HG02970 (cell line): ENCODE results near the gene TLR9.
"Not testable (repeated sequence)": the region's sequence is repeated elsewhere in the genome, so short reads cannot be mapped to it uniquely, and the experiment has no call there.

Experiments used
- ATAC-seq: cut with Tn5 transposase; IDR thresholded peaks from one replicate; pipeline ENCODE4 v1.9.1; 2021; ENCODE audit warnings: mild to moderate bottlenecking, moderate library complexity, moderate number of reproducible peaks; ENCODE audit not compliant: unreplicated experiment, low FRiP score

The TLR9 gene

GRCh38 chr3:52197499-52197841 lies 28.0 kb downstream of the TLR9 start:
- no peak for ATAC-seq

- ATAC-seq, result no peak
These were observed 28.5 kb downstream of the TLR9 start for GRCh38 chr3:52196977-52197376.

DNA sequence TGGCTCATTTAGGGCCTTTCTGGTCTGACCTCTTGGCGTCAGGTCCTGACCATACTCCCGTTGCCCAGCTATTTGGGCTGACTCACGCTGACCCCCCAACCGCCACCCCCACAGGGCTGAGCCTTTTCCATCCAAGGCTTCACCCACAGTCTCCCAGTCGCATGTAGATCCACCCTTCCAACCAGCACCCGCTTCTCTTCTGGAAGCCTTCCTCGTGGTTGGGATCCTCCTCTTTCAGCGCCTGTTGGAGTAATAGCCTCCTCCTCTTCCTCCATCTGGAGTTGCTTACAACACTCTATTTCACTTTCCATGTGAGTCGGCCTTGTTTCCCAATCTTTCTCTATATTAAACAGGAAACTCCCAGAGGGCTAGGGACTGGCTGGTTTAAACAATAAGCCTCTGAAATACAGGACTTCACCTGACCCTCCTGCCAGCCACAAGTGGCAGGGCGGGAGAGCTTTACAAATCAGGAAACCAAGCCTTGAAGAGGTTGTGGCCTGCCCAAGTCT lies 29.6 kb downstream of the TLR9 start:
- no peak for ATAC-seq

DNA sequence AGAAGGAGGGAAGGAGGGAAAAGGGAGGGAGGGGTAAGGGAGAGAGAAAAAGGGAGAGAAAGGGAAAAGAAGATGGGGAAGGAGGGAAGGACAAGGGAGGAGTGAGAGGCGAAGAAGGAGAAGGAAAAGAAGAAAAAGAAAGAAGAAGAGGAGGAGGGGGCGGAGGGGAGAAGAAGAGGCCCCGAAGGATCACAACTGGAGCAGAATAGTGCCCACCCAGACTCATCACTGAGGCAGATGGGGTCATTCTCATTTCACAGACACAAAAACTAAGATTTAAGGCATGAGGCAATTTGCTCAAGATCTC lies 30.2 kb downstream of the TLR9 start:
- ATAC-seq, result no peak

- no peak for ATAC-seq
These were observed 30.8 kb downstream of the TLR9 start for GRCh38 chr3:52194485-52195290.

- ATAC-seq, result no peak
These were observed 32.4 kb downstream of the TLR9 start for GRCh38 chr3:52193065-52193464.

- no peak for ATAC-seq
These were observed 33.8 kb downstream of the TLR9 start for GRCh38 chr3:52191663-52192062.

DNA sequence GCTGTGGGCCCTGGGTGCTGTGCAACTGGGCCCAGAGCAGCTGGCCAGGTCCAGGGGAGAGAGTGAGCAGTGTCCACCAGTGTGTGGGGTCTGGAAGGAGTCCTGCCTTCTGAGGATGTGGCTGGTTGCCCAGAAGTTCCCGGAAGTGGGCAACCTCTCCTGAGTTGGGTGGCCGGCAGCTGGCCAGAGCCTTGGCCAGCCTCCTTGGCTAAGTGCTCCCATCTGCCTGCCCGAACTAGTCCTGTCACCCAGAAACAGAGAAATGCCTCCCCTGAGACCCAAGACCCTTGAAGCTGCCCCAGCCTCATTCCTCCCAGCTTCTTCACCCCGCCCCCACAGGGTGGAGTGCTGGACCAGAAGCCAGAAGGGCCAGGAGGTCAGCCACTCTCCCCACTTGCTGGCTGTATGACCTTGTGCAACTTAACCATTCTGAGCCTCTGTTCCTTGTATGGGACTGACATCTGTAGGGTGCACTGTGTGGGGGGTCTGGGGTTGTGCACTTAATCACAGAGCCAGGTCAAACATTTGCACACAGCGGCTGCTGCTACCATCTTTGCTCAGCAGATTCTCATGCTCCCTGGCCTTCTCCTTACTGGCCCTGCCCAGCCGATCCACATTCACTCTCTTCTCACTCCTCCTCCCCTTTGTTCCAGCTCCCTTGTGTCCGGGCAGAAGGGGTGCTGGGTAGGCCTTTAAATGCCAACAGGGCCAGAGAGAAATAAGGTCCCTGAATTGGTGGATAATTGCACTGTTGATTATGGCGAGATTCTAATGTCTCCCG lies 35.0 kb downstream of the TLR9 start:
- ATAC-seq, result no peak

GRCh38 chr3:52188556-52188955 lies 36.9 kb downstream of the TLR9 start:
- ATAC-seq, result no peak

DNA sequence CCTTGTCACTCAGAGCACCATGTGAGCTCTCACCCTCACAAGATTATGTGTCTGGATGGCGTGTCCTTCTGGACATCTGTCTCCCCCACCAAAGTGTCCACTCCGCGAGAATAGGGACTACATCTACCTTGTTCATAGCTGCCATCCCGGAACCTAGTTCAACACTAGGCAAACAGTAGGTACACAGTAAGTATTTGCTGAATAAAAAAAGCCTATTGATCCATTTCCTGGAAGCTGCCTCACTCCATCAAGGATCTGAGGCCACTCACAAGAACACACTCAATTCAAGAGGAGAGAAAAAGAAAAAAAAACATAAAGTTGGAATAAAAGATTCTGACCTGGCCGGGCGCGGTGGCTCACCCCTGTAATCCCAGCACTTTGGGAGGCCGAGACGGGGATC lies 38.7 kb downstream of the TLR9 start:
- no peak for ATAC-seq

DNA sequence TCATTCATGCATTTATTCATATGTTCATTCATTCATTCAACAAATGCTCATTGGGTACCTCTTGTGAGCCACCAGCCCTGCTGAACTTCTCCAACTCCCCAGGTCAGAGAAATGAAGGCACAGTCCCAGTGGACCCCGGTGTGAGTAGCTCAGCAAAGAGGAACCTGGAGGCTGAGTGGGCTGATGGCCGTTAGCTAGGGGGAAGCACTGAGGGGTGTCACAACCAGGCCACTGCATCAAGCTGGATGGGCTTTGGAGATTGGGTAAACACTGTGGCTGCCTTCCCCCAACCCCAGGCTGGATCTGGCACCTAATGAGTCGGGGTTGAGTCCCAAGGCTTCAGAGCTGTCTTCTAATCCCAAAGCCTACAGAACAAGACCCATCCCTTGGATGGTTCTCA lies 39.6 kb downstream of the TLR9 start:
- ATAC-seq, result no peak

DNA sequence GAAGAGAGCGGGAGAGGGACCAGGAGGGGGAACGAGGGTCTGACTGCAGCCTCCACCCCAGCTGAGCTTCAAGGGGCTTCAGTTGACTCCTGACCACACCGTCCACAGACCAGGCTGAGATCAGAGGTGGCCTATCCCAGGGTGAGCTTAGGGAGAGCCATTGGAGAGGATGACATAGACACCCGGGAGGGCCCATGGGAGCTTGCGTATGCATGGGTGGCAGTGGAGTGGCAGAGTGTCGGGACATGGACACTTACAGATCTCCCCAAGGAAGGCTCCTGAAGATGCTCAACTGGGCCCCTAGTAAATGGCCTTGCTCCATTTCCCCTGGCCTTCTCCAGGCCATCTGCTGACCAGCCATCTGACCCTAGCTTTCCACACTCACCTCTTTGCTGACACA lies 40.1 kb downstream of the TLR9 start:
- ATAC-seq, result no peak

DNA sequence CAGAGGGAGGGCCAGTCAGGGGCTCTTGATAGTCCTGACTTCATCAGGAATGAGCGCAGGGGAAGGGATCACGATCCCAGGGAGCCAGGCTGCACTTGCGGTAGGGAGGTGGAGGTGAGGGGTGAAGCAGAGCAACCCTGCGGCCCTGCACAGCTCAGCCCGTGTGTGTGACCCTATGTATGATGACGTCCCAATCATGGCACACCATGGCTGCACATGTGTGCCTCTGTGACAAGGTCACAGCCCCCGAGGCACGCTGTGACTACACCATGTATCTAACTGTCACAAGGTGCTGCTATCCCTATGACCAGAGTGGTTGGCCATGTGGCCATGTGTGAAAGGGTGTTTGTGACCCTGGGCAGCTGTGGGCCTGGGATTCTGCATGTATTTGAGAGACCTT lies 40.8 kb downstream of the TLR9 start:
- ATAC-seq, result no peak

GRCh38 chr3:52183786-52184445 lies 41.5 kb downstream of the TLR9 start:
- ATAC-seq, result no peak

DNA sequence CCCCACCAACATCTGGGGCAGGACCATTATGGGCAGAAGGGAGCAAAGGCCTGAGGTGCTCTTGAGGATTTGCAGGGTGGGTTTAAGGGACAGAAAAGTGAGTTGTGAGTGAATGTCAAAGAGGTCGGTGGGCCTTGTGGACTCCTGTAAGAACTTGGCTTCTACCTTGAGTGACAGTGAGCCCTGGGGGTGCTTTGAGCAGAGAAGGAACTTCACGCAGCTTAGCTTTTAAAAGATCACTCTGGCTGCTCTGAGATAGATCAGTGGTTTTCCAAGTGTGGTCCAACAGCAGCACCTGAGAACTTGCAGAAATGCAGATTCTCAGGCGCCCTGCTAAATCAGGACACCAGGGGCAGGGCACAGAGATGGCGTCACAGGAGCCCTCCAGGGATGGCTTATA lies 42.8 kb downstream of the TLR9 start:
- no peak for ATAC-seq

- ATAC-seq, result no peak
These were observed 43.2 kb downstream of the TLR9 start for GRCh38 chr3:52182196-52182595.

GRCh38 chr3:52181543-52181942 lies 43.9 kb downstream of the TLR9 start:
- ATAC-seq, result no peak

GRCh38 chr3:52178537-52178936 lies 46.9 kb downstream of the TLR9 start:
- ATAC-seq, result no peak

DNA sequence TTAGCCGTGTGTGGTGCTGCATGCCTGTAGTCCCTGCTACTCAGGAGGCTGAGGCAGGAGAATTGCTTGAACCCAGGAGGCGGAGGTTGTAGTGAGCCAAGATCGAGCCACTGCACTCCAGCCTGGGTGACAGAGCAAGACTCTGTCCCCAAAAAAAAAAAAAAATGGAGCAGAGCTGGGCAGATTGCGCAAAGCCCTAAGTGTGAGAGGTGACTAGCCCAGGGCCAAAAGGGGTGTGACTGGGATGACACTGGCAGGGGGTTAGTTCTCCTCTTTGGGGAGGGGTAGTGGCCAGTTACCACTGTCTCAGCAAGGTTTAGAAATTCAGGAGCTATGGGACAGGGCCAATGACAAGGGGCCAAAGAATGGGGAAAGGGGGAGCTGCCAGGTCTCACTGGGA lies 47.3 kb downstream of the TLR9 start:
- not testable (repeated sequence) for ATAC-seq

DNA sequence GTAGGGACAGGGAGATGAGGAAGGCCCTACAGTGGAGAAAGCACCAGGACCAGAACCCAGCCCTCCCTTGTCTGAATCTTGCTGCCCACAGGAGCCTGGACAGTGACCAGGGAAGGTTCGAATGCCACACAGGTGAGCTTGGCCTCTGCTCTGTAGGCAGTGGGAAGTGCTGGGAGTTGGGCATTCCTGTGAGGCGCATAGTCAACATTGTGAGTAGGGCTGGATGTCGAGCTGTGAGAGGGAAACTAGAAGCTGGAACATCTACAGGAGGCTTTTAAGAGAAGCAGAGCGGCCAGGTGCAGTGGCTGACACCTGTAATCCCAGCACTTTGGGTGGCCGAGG lies 47.8 kb downstream of the TLR9 start:
- no peak for ATAC-seq

- no peak for ATAC-seq
These were observed 48.3 kb downstream of the TLR9 start for GRCh38 chr3:52176951-52177700.
